Thyroid gland (tissue), 4 donors: ENCODE results near the gene AMACR.

ENCODE experiments used
- POLR2A ChIP-seq, 2 donors: fragments of 450-650 bp; IDR thresholded peaks; one replicate each; pipeline ENCODE4 v1.6.1; 2017; ENCODE audit warnings: antibody characterized with exemption in 2 of 2, mild to moderate bottlenecking in 2 of 2, moderate library complexity in 1 of 2
- TF ChIP-seq, protein P1 (sequence below), 6 experiments: fragments of 200-600 bp in 3 of 6; fragments of 450-650 bp in 3 of 6; sonication (generic) in 3 of 6; IDR thresholded peaks; one replicate each; pipeline ENCODE4 v1.5.1; 2016 to 2019; ENCODE audit warnings: antibody characterized with exemption in 6 of 6, mild to moderate bottlenecking in 2 of 6, inconsistent platforms in 1 of 6, moderate library complexity in 1 of 6

DNA sequence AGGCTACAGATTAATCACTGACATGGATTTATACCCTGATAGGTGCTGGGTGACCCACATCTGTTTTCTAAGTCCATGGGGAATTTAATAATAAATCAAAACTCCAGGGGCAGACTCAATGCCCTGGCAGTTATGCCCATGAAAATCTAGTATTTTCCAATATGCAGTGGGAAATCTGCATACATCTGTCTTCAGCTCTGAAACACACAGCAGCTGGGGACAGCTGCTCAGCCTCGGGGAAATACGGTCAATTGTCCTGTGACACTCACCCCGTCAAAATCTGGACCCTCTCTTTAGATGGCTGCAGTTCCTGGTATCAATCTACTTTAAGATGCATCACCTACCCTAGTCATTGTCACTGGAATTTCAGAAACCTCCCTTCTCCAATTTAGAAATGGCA lies 47.8 kb upstream of the AMACR start:
- TF ChIP-seq POLR2A (IDR thresholded peaks at IDR 0.05), result no peak
- TF ChIP-seq, protein P1, sequence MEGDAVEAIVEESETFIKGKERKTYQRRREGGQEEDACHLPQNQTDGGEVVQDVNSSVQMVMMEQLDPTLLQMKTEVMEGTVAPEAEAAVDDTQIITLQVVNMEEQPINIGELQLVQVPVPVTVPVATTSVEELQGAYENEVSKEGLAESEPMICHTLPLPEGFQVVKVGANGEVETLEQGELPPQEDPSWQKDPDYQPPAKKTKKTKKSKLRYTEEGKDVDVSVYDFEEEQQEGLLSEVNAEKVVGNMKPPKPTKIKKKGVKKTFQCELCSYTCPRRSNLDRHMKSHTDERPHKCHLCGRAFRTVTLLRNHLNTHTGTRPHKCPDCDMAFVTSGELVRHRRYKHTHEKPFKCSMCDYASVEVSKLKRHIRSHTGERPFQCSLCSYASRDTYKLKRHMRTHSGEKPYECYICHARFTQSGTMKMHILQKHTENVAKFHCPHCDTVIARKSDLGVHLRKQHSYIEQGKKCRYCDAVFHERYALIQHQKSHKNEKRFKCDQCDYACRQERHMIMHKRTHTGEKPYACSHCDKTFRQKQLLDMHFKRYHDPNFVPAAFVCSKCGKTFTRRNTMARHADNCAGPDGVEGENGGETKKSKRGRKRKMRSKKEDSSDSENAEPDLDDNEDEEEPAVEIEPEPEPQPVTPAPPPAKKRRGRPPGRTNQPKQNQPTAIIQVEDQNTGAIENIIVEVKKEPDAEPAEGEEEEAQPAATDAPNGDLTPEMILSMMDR (IDR thresholded peaks at IDR 0.05), result no peak
